H1 (cell line): ENCODE results near the gene SS18L1. TPM values are rescaled to one million over a fixed set of nuclear protein-coding genes. Genes with fewer than 3 reads are reported as not detected.
A peak's percentile ranks its signal among the peaks of the same experiment; 100 is the strongest.

Source experiments
- CTCF ChIA-PET: fragments of 300-600 bp; sonication (Branson Sonifier 250); formaldehyde crosslinking; loops from one replicate; lab custom pipeline; 2021; ENCODE audit not compliant: partially characterized antibody; lab: Charles Lee
- POLR2A ChIA-PET: fragments of 300-600 bp; sonication (Branson Sonifier 250); formaldehyde crosslinking; loops from one replicate; lab custom pipeline; 2021; ENCODE audit warnings: inconsistent platforms; ENCODE audit not compliant: partially characterized antibody; lab: Charles Lee
- DNase-seq, 2 experiments: peaks; one replicate each; pipeline versions ENCODE4 v3.0.0 to v3.0.0-alpha.2; 2010 to 2022; ENCODE audit warnings: low spot score in 2 of 2, low read depth in 1 of 2, mixed read lengths in 1 of 2
- FAIRE-seq: peaks from 2 replicates; lab custom pipeline; 2011; peaks lifted over from hg19 to GRCh38; lab: Jason Lieb, UNC
- H2AFZ ChIP-seq: 2 replicates; pipeline ENCODE4 v1.8.1; 2012; ENCODE audit warnings: low read length, inconsistent platforms
- H2AK5ac ChIP-seq: 2 replicates; pipeline ENCODE4 v1.6.1; 2013; ENCODE audit warnings: low read depth, low read length
- H2BK120ac ChIP-seq: replicated peaks from 2 replicates; pipeline ENCODE3; 2013; ENCODE audit warnings: low read depth, low read length, inconsistent platforms
- H2BK12ac ChIP-seq: 2 replicates; pipeline ENCODE4 v1.6.1; 2013; ENCODE audit warnings: low read depth, low read length
- H2BK15ac ChIP-seq: 2 replicates; pipeline ENCODE4 v1.6.1; 2013; ENCODE audit warnings: low read length
- H2BK20ac ChIP-seq: 2 replicates; pipeline ENCODE4 v1.6.1; 2013; ENCODE audit warnings: low read length
- H2BK5ac ChIP-seq: 2 replicates; pipeline ENCODE4 v1.6.1; 2013; ENCODE audit warnings: low read depth, low read length
- H3K14ac ChIP-seq: 2 replicates; pipeline ENCODE4 v1.6.1; 2013; ENCODE audit warnings: inconsistent platforms; ENCODE audit not compliant: insufficient read length
- H3K18ac ChIP-seq: 2 replicates; pipeline ENCODE4 v1.6.1; 2013; ENCODE audit warnings: low read length; ENCODE audit errors: extremely low read depth
- H3K23ac ChIP-seq: 2 replicates; pipeline ENCODE4 v1.6.1; 2013; ENCODE audit warnings: inconsistent platforms; ENCODE audit not compliant: insufficient read length
- H3K23me2 ChIP-seq: 2 replicates; pipeline ENCODE4 v1.6.1; 2013; ENCODE audit warnings: low read depth, low read length
- H3K27ac ChIP-seq: 2 replicates; pipeline ENCODE4 v1.6.1; 2011; ENCODE audit warnings: low read depth, low read length, inconsistent platforms
- H3K27me3 ChIP-seq, 4 experiments: replicated peaks in 1 of 4; 1 replicate in 1 of 4; 2 replicates in 3 of 4; pipeline versions ENCODE4 v1.6.1 to v1.8.1; 2011 to 2013; ENCODE audit warnings: low read length in 3 of 4, mild to moderate bottlenecking in 3 of 4, inconsistent platforms in 2 of 4, mixed read lengths in 2 of 4, moderate library complexity in 1 of 4; ENCODE audit not compliant: control insufficient read depth in 3 of 4, insufficient read depth in 3 of 4; ENCODE audit errors: extremely low read depth in 1 of 4
- H3K36me3 ChIP-seq, 4 experiments: 2 replicates each; pipeline versions ENCODE4 v1.6.1 to v1.8.1; 2011 to 2013; ENCODE audit warnings: mild to moderate bottlenecking in 4 of 4, low read length in 3 of 4, moderate library complexity in 2 of 4, control low read depth in 1 of 4, inconsistent platforms in 1 of 4; ENCODE audit not compliant: insufficient read depth in 4 of 4, control insufficient read depth in 2 of 4
- H3K4ac ChIP-seq: replicated peaks from 2 replicates; pipeline ENCODE3; 2013; ENCODE audit warnings: low read length, low read depth, mixed read lengths, inconsistent platforms; ENCODE audit not compliant: insufficient read length
- H3K4me1 ChIP-seq, 4 experiments: replicated peaks in 1 of 4; 1 replicate in 1 of 4; 2 replicates in 3 of 4; pipeline versions ENCODE4 v1.6.1 to v1.8.1; 2011 to 2013; ENCODE audit warnings: low read length in 3 of 4, inconsistent platforms in 2 of 4, mixed read lengths in 1 of 4; ENCODE audit not compliant: insufficient read depth in 4 of 4, control insufficient read depth in 3 of 4
- H3K4me2 ChIP-seq, 2 experiments: 2 replicates each; pipeline versions ENCODE4 v1.6.1 to v1.8.1; 2011 to 2013; ENCODE audit warnings: low read depth in 2 of 2, low read length in 2 of 2, control low read depth in 1 of 2, inconsistent platforms in 1 of 2, mild to moderate bottlenecking in 1 of 2; ENCODE audit not compliant: insufficient read depth in 1 of 2
- H3K4me3 ChIP-seq, 4 experiments: fragments of 200-600, 300-600 bp in 1 of 4; sonication (generic), shearing (Covaris generic), sonication (Bioruptor Twin) in 1 of 4; 2 replicates each; pipeline versions ENCODE4 v1.5.1 to v1.8.1; 2011 to 2016; ENCODE audit warnings: low read length in 4 of 4, low read depth in 3 of 4, control low read depth in 2 of 4, inconsistent platforms in 2 of 4, mild to moderate bottlenecking in 2 of 4, mixed read lengths in 1 of 4, moderate library complexity in 1 of 4; ENCODE audit not compliant: insufficient read depth in 2 of 4; ENCODE audit errors: extremely low read depth in 1 of 4
- H3K56ac ChIP-seq: replicated peaks from 2 replicates; pipeline ENCODE3; 2013; ENCODE audit warnings: low read depth, mild to moderate bottlenecking, mixed read lengths, low read length, inconsistent platforms; ENCODE audit not compliant: insufficient read length
- H3K79me1 ChIP-seq: 2 replicates; pipeline ENCODE4 v1.6.1; 2013; ENCODE audit warnings: low read depth, low read length, control low read depth
- H3K79me2 ChIP-seq, 2 experiments: 2 replicates each; pipeline versions ENCODE4 v1.6.1 to v1.8.1; 2012 to 2013; ENCODE audit warnings: low read length in 2 of 2, mild to moderate bottlenecking in 2 of 2, inconsistent platforms in 1 of 2; ENCODE audit not compliant: insufficient read depth in 2 of 2, control insufficient read depth in 1 of 2
- H3K9ac ChIP-seq, 4 experiments: replicated peaks in 1 of 4; 1 replicate in 1 of 4; 2 replicates in 3 of 4; pipeline versions ENCODE4 v1.6.1 to v1.8.1; 2011 to 2013; ENCODE audit warnings: low read depth in 3 of 4, low read length in 3 of 4, control low read depth in 2 of 4, mild to moderate bottlenecking in 2 of 4, moderate library complexity in 2 of 4, inconsistent platforms in 1 of 4; ENCODE audit errors: extremely low read depth in 1 of 4
- H3K9me3 ChIP-seq, 2 experiments: 2 replicates each; pipeline versions ENCODE4 v1.6.1 to v1.8.1; 2012 to 2013; ENCODE audit warnings: mild to moderate bottlenecking in 2 of 2, moderate library complexity in 2 of 2, control low read depth in 1 of 2, inconsistent platforms in 1 of 2, low read depth in 1 of 2, low read length in 1 of 2, mixed read lengths in 1 of 2; ENCODE audit not compliant: insufficient read depth in 2 of 2
- H4K20me1 ChIP-seq, 2 experiments: replicated peaks in 1 of 2; 2 replicates each; pipeline versions ENCODE3 to v1.8.1; 2011 to 2013; ENCODE audit warnings: inconsistent platforms in 2 of 2, low read length in 2 of 2, mild to moderate bottlenecking in 1 of 2; ENCODE audit not compliant: insufficient read depth in 2 of 2, control insufficient read depth in 1 of 2
- H4K5ac ChIP-seq: 2 replicates; pipeline ENCODE4 v1.6.1; 2013; ENCODE audit warnings: low read length, low read depth, mixed read lengths, inconsistent platforms; ENCODE audit not compliant: insufficient read length
- H4K8ac ChIP-seq: 2 replicates; pipeline ENCODE4 v1.8.0; 2013; ENCODE audit warnings: mild to moderate bottlenecking, moderate library complexity, low read length, inconsistent platforms; ENCODE audit not compliant: insufficient read depth; ENCODE audit errors: extremely low read depth
- H4K91ac ChIP-seq: replicated peaks from 2 replicates; pipeline ENCODE3; 2013; ENCODE audit warnings: low read length, mixed read lengths, inconsistent platforms; ENCODE audit not compliant: insufficient read length
- CEBPB ChIP-seq: IDR thresholded peaks from 2 replicates; pipeline ENCODE4 v1.6.1; 2012; ENCODE audit warnings: low read depth, low read length
- CHD2 ChIP-seq: IDR thresholded peaks from 2 replicates; pipeline ENCODE4 v1.6.1; 2012; ENCODE audit warnings: low read length, improper control_type of control experiment
- EZH2 ChIP-seq: fragments of 200-600 bp; sonication (generic); IDR thresholded peaks from 2 replicates; pipeline ENCODE4 v1.7.1; 2012; ENCODE audit warnings: low read depth, mild to moderate bottlenecking, moderate library complexity, low read length, inconsistent platforms; ENCODE audit not compliant: severe bottlenecking
- GTF2F1 ChIP-seq: IDR thresholded peaks from 2 replicates; pipeline ENCODE4 v1.6.1; 2012; ENCODE audit warnings: low read depth, low read length, improper control_type of control experiment, borderline replicate concordance
- KDM4A ChIP-seq: IDR thresholded peaks from one replicate; pipeline ENCODE4 v1.7.1; 2012; ENCODE audit warnings: low read depth, mild to moderate bottlenecking, moderate library complexity, low read length, inconsistent platforms; ENCODE audit not compliant: severe bottlenecking
- POLR2A ChIP-seq, 2 experiments: IDR thresholded peaks; 1 replicate in 1 of 2; 2 replicates in 1 of 2; pipeline ENCODE4 v1.6.1; 2011; ENCODE audit warnings: low read depth in 2 of 2, low read length in 2 of 2, mild to moderate bottlenecking in 2 of 2; ENCODE audit errors: control extremely low read depth in 1 of 2
- RNF2 ChIP-seq: fragments of 200-900, 300-1000 bp; sonication (generic); IDR thresholded peaks from 2 replicates; pipeline ENCODE4 v1.7.1; 2016; ENCODE audit warnings: borderline replicate concordance, low read depth, mild to moderate bottlenecking, antibody characterized with exemption, low read length; ENCODE audit not compliant: poor library complexity, severe bottlenecking; ENCODE audit errors: missing control alignments
- RXRA ChIP-seq: IDR thresholded peaks from 2 replicates; pipeline ENCODE4 v1.6.1; 2011; ENCODE audit warnings: low read depth, mild to moderate bottlenecking, low read length, moderate library complexity; ENCODE audit not compliant: insufficient read depth
- SP2 ChIP-seq: IDR thresholded peaks from 2 replicates; pipeline ENCODE4 v1.6.1; 2012; ENCODE audit warnings: mild to moderate bottlenecking, low read length, inconsistent platforms
- TAF1 ChIP-seq: IDR thresholded peaks from 2 replicates; pipeline ENCODE4 v1.6.1; 2011; ENCODE audit warnings: mild to moderate bottlenecking, low read depth, low read length
- WGBS, 2 experiments: shearing (Covaris generic) in 1 of 2; methylation state at CpG; one replicate each; pipeline versions ENCODE4 v1.1.6 to v1.1.7; 2013 to 2015; ENCODE audit warnings: low lambda C conversion rate in 2 of 2, mixed read lengths in 2 of 2, inconsistent platforms in 1 of 2, low coverage in 1 of 2, missing lambda C conversion rate in 1 of 2; ENCODE audit not compliant: insufficient replicate concordance in 2 of 2, insufficient coverage in 1 of 2, insufficient read length in 1 of 2; ENCODE audit errors: extremely low coverage in 1 of 2, missing lambda C conversion rate in 1 of 2; 5-methylcytosine and 5-hydroxymethylcytosine counted together
- polyA plus RNA-seq, 7 experiments: library from polyadenylated mRNA; depleted of rRNA in 3 of 7; stranded (reverse) in 5 of 7; unstranded in 2 of 7; fragments of >200 nt in 5 of 7; fragments of 200-250 nt in 2 of 7; gene quantifications; 1 replicate in 5 of 7; 2 replicates in 1 of 7; 4 replicates in 1 of 7; pipeline versions ENCODE4 v1.2.1 to v1.2.3, GENCODE V29; 2011 to 2013; ENCODE audit warnings: missing spikeins in 2 of 7, mixed read lengths in 2 of 7
- total RNA-seq: library from RNA; stranded (reverse); fragmentation: NEBNext Ultra II Directional; extraction: Animal tissue kit (Norgen Biotek cat#: 25700); gene quantifications from 2 replicates; pipeline ENCODE4 v1.2.1, GENCODE V29; 2021
- TF ChIP-seq, protein P1 (sequence below): IDR thresholded peaks from 2 replicates; pipeline ENCODE4 v1.6.1; 2011; ENCODE audit warnings: low read length, improper control_type of control experiment

The SS18L1 gene
- total and polyA plus RNA-seq, 2 of the 8 experiments (the other 6 are each of a cell fraction or from before 2014, with no cell fraction given): 28.4 to 29.7 TPM

DNA sequence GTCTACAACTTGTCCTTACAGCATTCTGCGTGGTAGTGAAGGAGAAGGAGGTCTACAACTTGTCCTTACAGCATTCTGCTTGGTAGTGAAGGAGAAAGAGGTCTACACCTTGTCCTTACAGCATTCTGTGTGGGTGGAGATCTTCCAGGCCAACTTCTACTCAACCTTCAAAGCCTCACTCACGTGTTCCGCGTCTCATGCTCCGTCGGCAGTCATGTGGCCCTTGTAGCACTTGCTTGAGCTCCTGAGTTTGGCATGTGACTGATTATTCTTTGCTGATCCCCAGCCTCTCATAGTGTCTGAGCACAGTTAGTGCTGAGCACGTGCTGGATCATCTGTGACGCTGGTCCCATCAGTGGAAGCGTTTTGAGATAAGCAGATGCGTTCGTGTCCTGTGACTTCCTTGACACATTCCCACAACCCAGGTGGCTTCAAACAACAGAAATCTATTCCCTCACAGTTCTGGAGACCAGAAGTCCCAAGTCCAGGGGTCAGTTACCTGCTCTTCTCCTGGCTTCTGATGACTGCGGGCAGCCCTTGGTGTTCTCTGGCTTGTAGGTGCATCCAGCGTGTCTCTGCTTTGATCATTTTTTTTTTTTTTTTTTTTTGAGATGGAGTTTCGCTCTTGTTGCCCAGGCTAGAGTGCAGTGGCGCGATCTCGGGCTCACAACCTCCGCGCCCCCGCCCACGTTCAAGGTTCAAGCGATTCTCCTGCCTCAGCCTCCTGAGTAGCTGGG is 2.6 kb downstream of the SS18L1 start:
- H2AK5ac ChIP-seq: peak overlapping the region; percentile 1; the same call in 1 of the 2 replicates
- H3K23ac ChIP-seq: peak overlapping the region; percentile 39
- H4K5ac ChIP-seq: no peak overlapping the region
- 91% methylated on average over 14 of the region's 22 CpGs; no CpG with 5 or more reads in 1 of the 2 experiments for WGBS, 2 experiments
- H3K14ac ChIP-seq: no peak overlapping the region
- H2BK20ac ChIP-seq: no peak overlapping the region
- H2BK12ac ChIP-seq: no peak overlapping the region
- peaks cover 61 to 88% of the 10 kb centered on the region in 2 experiments for H3K79me2 ChIP-seq
- H3K56ac ChIP-seq: no peak overlapping the region
- peaks cover 3% of the 10 kb centered on the region; the same call in 1 of the 2 replicates for H3K23me2 ChIP-seq
- H3K27me3 ChIP-seq: no peaks in the 10 kb centered on the region
- ChIA-PET POLR2A (interaction anchor here (2.1 to 3.4 kb wide), 2 partner anchors 11 to 20 kb away, joined by 7 to 10 read pairs; no protein-coding TSS in a partner anchor), CTCF (interaction anchor here (1.4 to 2.0 kb wide), 3 partner anchors 8 to 45 kb away, joined by 3 to 8 read pairs (median 5); no protein-coding TSS in a partner anchor)
- no peak overlapping the region for H4K8ac ChIP-seq
- H4K20me1 ChIP-seq: peaks cover 51 to 55% of the 10 kb centered on the region in 2 experiments
- H4K91ac ChIP-seq: no peak overlapping the region
- H3K4me3 ChIP-seq: no peak overlapping the region
- peaks cover 0 to 8% (median 3%) of the 10 kb centered on the region in 4 experiments; a peak in 3 of 8 replicates for H3K36me3 ChIP-seq
- H3K27ac ChIP-seq: no peak overlapping the region
- H3K4me2 ChIP-seq: no peak overlapping the region; a peak in 1 of 4 replicates
- H3K18ac ChIP-seq: no peak overlapping the region
- H3K4ac ChIP-seq: no peak overlapping the region
- H3K4me1 ChIP-seq: peaks cover 0 to 22% (median 11%) of the 10 kb centered on the region in 4 experiments; a peak in 6 of 7 replicates
- peaks cover 39% of the 10 kb centered on the region for H3K79me1 ChIP-seq
- no peak overlapping the region; the same call in 1 of the 2 replicates for H2BK15ac ChIP-seq
- no peaks in the 10 kb centered on the region for H3K9me3 ChIP-seq
- DNase-seq: no peak
- H2AFZ ChIP-seq: no peak overlapping the region
- no peak for FAIRE-seq
- H3K9ac ChIP-seq: no peak overlapping the region
- H2BK5ac ChIP-seq: no peak overlapping the region
- no peak overlapping the region for H2BK120ac ChIP-seq
- TF ChIP-seq RXRA: no peak
- no peak for TF ChIP-seq POLR2A (IDR thresholded peaks at IDR 0.05; ENCODE audit: control extremely low read depth in 1 of 2, low read depth in 2 of 2, low read length in 2 of 2)
- TF ChIP-seq SP2: no peak
- no peak for TF ChIP-seq CEBPB
- no peak for TF ChIP-seq TAF1
- TF ChIP-seq GTF2F1: no peak
- TF ChIP-seq CHD2: no peak
- TF ChIP-seq, protein P1, sequence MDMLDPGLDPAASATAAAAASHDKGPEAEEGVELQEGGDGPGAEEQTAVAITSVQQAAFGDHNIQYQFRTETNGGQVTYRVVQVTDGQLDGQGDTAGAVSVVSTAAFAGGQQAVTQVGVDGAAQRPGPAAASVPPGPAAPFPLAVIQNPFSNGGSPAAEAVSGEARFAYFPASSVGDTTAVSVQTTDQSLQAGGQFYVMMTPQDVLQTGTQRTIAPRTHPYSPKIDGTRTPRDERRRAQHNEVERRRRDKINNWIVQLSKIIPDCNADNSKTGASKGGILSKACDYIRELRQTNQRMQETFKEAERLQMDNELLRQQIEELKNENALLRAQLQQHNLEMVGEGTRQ: no peak
- TF ChIP-seq RNF2: no peak
- TF ChIP-seq EZH2: no peak
- no peak for TF ChIP-seq KDM4A
